Right lobe of liver (tissue), 4 donors: ENCODE results near the gene PTPA.

ENCODE experiments used
- CTCF ChIP-seq, 4 donors: fragments of 200-600 bp in 3 of 4; fragments of 450-650 bp in 1 of 4; IDR thresholded peaks; one replicate each; pipeline versions ENCODE4 v1.5.1 to v1.8.0; 2016 to 2022; ENCODE audit warnings: antibody characterized with exemption in 4 of 4, mild to moderate bottlenecking in 2 of 4
- POLR2A ChIP-seq: fragments of 450-650 bp; IDR thresholded peaks from one replicate; pipeline ENCODE4 v1.6.1; 2017; ENCODE audit warnings: antibody characterized with exemption, mild to moderate bottlenecking
- donor health status: DM: no; HTN: no; CAD: no.
- donor health status: DM: no; HTN: no; CAD: no.
- donor health status: DM: no; HTN: yes; CAD: no.

GRCh38 chr9:129138144-129138462, 26.9 kb downstream of the PTPA start:
- no peak for TF ChIP-seq CTCF (IDR thresholded peaks at IDR 0.05)
- TF ChIP-seq POLR2A = no peak
